HG02885 (cell line): ENCODE data around the gene MICAL2.

Experiments
- ATAC-seq: cut with Tn5 transposase; IDR thresholded peaks from one replicate; pipeline ENCODE4 v1.9.1; 2021; ENCODE audit warnings: mild to moderate bottlenecking; ENCODE audit not compliant: unreplicated experiment, poor library complexity

Gene MICAL2

DNA sequence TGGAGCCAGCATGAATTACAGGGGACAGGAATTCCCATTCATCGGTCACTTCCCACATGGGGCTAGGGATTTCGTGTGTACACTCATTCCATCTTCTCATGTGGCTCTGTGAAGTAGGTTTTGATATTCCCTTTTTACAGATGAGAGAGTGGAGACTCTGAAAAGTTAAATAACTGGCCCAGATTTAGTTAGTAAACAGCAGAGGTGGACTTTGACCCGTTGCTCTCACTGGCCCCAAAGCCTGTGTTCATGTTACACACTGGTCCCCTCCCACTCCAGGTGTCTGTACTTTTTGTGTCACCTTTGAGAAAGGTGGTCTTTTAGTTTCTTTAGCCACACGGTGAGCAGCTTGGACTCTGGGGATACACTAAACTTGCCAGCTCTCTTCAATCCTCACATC, 108.5 kb downstream of the MICAL2 start:
- no peak for ATAC-seq

DNA sequence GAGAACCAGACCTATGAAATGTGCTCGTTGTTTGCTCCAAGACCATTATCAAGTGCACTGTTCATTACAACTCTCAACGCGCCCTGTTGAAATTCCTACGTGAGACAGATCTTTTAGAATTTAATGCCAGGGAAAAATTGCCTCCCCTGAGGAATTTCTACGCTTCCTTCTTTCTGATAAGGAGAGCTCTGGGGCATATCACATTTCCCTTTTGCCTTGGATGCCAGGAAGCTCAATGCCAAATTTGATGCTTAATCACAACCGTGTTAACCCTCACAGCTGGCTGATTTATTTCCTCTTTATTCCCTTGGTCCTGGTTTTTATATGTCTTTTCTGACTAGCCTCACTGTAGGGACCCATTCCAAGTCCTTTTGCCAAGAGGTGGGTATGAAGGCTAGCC, 109.4 kb downstream of the MICAL2 start:
- no peak for ATAC-seq

DNA sequence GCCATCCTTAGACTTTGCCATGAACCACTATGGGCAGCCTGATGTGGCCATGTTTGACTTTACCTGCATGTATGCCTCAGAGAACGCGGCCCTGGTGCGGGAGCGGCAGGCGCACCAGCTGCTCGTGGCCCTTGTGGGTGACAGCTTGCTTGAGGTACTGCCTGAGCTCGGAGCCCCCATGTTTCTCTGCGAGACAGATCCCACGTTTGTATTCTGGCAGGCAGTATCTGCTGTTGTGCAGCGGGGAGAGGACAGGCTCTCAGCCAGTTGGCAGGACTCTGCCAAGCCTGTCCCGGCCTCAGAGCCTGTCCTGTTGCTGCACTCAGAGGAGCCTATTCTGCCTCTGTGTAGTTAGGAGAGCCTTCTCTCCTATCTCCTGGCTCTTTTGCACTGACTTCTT, 109.9 kb downstream of the MICAL2 start:
- no peak for ATAC-seq

DNA sequence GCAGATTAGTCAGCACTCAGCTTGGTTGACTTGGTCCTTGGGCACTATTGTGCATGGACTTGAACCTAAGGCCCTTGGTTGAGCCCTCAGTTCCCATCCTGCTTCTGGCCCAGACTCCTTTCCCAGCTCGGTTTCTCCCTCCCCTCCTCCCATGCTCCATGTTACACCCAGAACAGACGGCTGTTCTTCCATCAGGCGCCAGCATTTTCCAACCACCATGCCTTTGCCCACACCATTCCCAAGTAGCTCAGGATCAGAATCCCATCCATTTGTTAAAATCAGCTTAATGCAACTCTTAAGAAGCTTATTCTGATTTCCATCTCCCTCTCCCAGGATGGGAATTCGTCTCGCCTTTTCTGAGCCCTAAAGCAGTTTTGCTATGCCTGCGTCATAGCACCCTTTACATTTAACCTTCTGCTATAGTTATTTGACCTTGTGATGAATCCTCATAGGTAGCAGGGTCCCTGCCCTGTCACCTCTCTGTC, 110.7 kb downstream of the MICAL2 start:
- no peak for ATAC-seq

DNA sequence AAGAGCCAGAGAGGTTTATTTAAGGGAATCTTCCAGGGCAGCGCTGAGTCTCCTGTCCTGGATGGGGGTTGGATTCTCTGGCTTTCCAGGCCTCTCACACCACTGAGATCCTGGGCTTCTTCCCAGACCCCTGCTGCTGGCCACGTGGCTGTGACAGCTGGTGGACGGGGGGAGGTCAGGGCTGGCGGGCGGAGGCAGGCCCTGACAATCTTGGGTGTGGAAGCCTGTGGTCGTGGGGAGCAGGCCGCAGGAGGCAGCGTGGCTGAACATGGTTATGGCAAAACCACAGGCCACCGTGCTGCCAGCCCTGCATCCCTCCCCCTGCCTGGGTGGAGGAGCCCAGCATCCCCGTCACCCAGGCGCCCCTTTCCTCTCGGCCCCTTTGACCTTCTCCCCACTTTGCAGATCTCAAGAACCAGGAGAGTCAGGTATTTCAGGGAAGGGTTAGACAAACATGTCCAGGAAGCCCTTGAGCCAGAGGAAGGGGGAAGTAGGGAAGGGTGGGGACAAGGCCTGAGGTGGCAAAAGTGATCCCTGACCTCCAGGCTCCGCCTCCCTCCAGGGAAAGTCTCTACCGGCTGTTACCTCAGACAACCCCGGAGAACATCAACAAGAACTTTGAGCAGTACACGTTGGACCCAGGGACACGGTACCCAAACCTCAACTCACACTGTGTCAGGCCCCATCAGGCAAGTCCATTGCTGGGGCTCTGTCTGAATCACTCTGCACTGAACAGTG, 111.8 kb downstream of the MICAL2 start:
- ATAC-seq, result no peak

DNA sequence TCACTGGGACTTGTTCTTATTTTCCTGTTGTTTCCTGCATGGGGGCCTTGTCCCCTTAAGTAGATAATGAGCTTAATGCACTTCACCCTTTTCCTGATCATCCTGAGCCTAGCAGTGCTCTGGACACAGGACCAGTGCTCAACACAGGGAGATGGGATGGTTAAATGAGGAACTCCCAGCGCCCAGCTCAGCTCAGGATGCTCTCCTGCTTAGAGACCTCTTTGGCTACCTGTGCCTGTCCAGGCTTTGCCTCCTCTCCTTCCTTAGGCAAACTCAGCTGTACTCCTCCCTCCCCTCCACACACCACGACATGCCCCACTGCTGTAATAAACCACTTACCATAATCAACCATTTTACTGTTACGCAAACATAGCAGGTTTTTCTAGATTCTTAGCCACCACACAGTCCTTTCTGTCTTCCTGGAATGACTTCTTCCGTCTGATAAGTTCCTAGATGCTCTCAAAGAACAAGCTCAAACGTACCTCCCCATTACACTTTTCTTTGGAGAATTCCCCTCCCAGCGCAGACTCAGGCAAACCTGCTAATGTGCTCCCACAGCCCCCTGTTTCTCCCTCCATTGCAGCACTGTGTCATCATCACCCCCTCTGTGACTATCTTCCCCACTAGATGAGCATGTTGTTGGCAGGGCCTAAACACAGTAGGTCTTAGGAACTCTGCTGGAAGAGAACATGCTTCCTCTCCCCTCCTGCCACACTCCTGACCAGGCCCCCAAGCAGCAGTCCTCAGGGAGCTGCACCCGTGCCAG, 113.6 kb downstream of the MICAL2 start:
- ATAC-seq, result no peak

DNA sequence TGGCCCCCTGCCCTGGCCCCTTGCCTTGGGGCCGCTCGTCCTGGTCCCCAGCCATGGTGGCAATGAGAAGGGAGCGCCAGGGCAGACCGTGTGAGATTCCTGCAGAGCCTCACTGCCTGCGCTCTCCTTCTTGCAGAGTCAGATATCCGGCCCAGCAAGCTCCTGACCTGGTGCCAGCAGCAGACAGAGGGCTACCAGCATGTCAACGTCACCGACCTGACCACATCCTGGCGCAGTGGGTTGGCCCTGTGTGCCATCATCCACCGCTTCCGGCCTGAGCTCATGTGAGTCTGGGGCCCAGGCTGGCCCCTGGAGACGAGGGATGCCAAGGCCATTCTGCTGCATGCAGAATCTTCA, 114.1 kb downstream of the MICAL2 start:
- peak; percentile 85 for ATAC-seq

DNA sequence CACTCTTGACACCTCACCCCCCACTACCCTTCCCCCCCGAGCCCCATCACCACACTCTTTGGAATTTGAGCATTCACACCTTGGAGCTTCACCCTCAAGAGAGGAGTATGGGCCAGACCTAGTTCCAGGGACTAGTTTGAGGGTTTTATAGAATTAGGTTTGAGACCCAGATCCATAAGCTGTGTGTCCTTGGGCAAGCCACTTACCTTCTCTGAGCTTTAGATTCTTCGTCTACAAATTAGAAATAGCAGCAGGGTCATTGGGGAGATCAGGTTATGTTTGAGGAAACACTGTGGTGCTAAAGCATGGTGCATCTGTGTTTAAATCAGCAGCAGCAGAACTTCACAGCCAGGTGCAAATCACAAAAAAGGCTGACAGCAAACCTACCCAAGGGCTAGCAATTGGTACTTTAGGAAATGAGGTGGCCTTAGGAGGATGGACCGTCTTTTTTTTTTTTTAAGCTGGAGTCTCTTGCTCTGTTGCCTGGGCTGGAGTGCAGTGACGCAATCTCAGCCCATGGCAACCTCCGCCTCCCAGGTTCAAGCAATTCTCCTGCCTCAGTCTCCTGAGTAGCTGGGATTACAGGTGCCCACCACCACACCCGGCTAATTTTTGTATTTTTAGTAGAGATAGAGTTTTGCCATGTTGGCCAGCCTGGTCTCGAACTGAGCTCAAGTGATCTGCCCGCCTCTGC, 114.8 kb downstream of the MICAL2 start:
- ATAC-seq, result no peak

DNA sequence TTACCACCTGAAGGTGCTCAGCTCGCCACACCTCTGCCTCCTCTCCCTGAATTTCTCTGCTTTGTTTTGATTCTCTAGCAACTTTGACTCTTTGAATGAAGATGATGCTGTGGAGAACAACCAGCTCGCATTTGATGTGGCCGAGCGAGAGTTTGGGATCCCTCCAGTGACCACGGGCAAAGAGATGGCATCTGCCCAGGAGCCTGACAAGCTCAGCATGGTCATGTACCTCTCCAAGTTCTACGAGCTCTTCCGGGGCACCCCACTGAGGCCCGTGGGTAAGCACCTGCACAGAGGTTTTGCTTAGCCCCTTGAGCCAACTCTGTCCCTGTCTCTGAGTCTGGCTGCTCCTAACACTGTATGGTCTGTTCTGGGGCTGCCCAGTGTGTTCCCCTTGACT, 115.7 kb downstream of the MICAL2 start:
- ATAC-seq, result no peak

DNA sequence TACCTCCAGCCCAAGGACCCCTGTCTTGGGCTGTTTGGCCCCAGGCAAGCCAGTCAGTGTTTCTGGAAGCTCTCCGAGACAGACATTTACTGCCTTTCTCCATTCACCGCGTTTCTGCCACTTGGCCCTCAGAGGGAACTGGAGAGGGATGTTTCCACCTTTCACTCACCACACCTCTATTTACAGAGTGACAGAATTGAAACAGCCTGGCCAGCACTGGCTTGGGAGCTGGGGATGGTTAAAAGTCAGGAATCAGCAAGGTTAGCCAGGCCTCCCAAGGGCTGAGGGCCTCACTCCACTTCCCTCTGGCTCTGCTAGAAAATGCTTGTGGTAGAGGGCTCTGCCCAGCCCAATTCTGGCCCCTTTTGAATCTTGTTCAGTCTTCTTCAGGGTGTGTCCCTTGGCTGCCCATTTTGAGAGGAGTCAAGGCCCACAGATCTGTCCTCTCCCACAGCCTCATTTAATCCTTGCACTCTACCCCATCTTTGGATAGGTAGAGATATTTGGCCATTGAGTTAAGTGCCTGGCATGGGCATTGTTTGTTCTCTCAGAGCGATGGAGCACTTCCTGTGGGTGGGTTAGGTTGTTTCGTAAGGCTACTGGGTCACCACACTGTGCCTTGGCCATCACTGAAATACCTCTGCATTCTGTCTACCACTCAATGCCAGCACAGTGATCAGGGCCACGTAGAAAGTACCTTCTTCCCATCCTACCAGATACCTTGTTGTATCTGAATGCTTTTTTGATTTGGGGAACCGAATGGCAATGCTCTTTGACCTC, 119.2 kb downstream of the MICAL2 start:
- no peak for ATAC-seq

DNA sequence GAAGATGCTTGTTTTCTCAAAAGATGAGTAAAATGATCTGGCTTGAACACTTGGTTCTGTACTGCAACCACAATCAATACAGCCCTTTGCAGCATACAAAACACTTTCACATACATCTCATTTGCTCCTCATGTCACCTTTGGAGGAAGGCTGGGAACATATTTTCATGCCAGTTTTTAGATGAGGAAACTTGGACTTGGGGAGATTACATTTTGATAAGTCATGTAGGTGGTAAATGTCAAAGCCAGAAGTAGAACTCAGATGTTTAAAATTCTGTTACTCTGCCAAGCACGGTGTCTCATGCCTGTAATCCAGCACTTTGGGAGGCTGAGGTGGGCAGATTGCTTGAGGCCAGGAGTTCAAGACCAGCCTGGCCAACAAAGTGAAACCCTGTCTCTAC, 121.8 kb downstream of the MICAL2 start:
- no peak for ATAC-seq

DNA sequence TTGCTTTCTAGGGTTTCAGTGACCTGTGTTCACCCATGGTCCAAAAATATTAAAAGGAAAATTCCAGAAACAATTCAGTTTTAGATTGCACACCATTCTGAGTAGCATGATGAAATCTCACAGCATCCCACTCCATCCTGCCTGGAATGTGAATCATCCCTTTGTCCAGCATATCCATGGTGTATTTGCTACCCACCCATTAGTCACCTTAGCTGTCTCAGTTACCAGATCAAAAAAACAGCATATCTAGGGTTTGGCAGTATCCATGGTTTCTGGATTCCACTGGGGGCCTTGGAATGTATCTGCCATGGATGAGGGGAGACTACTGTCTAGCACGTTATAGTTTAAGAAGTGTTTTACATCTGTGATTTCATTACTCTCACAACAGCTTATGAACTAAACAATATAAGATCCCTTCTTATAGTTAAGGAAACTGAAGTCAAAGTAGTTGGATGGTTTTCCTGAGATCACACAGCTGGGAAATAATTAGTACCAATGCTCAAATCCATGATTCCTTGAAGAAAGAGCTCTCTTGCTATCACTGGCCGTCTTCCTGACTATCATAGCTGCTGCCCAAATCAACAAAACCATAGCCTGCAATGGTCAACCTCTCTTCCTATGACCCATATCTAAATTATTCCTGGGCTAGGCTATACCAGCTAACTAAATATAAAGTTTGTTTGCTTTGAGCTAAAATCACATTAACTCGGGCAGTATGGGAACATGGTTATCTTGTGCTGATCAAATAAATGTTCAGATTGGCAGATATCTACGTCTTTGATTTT, 122.6 kb downstream of the MICAL2 start:
- no peak for ATAC-seq

DNA sequence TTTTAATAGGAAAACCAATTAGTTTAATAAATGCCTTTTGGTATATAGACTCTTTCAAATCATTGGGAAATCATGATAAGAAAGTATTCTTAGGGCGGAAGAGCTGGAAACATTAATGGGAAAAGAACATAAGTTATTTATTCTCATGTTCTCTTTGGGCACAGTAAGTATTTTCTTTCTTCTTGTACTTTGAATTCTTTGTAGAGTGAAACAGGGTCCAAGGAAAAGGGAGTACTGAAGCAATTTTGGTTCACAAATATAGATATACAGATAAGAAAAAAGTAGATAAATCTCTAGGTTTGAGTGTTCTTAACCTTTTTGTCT, 123.2 kb downstream of the MICAL2 start:
- ATAC-seq, result no peak

DNA sequence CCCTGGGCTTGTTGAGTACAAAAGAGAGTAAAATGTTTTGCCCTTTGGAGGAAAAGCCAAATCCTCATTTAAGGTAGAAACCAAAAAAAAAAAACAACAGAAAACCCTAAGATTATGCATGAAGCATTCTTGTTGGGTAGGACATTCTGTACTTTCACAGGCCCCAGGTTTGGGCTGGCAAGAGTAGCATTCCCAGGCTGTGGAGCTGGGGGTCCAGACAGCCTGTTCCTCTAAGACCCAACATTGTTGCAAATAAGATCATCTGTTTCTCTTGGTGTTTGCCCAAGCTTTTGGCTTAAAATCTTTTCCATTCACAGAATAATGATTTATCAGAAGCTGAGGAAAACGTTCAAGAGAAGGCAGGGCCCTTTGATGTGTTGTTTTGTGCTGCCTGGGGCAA, 123.8 kb downstream of the MICAL2 start:
- ATAC-seq, result no peak

DNA sequence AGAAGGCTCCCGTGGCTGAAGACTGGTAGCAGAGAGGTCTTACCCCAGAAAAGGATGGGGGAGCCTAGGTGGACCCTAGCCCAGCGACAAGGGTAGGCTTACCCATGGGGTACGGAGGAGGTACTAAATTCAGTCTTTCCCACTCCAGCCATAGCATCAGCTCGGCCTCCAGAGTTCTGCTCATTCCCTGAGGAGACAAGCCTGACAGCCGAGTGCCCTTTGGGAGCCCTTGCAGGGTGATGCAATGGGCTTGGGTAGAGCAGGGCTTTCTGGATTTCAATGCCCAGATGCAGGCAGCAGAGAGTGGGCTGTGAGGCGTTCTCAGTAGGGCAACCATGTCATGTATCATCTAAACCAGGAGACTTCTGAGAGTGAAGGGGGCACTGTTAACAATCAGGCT, 124.7 kb downstream of the MICAL2 start:
- no peak for ATAC-seq

DNA sequence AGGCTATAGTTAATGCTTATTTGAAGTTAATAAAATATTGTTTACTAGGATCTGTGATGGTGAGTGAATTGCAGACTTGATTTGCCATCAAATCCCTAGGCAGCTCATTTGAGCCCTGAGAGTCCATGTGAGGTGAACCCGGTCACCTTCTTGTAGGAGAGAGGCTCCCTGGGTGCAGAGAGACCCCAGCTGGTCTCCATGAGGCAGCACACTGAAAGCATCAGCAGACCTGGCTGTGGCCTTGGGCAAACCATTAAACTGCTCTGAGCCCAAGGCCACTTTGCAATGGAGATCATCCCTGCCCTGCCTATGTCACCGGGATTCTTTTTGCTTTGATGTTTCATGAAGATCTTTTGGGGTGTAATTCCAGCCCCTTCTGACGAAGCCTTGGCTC, 125.2 kb downstream of the MICAL2 start:
- ATAC-seq, result no peak

DNA sequence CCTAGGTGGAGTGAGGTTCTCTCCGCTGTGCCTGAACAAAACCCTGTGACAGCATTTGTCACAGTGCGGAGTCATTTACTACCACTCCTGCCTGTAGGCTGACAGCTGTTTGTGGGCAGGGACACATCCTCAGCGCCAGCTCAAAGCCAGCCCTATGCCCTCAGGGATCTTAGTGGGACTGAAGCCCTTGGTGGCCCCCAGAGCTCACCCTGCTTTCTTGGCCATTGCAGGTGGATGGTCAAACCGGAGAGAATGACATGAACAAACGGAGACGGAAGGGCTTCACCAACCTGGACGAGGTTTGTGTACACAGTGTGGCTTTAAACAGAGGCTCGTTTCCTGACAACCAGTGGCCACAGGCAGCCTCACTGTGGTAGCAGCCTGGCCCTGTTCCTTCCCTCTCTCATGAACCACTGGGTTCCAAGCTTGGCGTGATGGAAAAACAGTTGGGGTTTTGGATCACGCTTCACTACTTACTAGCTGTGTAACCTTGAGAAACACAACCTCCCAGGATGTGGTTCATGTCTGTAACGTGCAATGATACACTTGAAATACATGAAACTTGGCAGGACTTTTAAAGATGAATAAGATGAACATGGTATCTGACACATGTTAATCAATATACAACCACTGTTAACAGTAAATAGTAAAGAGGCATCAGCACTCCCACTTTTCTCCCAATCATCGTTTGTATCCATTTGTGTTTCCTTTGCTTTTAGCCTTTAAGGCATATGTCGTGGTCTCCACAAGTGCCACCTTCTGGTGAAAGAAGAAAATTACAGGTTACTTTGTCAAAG, 125.8 kb downstream of the MICAL2 start:
- ATAC-seq, result peak; percentile 76

DNA sequence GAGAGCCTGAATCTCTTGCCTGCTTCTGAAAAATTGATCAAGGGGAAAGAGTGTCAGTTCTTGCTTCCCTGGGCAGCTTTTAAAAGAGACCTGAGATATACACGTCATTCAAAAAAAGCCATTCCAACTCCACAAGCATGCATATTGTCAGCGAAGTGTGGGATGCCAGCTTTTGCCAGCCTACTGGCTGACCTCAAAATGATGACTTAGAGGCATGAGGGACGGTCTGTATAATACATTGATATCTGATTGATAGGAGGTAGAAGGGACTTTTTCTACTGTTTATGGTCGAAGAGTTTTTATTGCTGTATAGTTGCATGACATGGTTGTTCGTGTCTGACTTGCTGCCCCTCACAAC, 126.3 kb downstream of the MICAL2 start:
- no peak for ATAC-seq

DNA sequence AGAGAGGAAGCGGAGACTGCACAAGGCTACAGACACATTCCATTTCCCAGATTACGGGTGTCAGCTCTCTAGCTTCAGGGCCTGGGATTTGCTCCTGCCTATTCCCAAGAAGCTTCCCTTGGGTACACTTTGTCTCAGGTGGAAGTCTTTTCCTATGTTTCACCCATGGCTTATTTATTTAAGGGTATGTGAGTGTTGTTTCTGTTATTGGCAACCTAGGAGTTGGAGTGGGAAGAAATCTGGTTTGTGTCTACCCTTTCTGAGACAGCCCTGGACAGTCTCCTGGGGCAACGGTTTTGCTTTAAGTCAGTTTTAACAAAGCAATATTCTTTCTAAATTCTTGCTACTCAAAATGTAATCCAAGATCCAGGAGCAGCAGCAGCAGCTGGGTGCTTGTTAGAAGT, 127.0 kb downstream of the MICAL2 start:
- ATAC-seq, result no peak
